KG1 (cell line): ENCODE data around the gene WDR91.
"Not testable (repeated sequence)": the region's sequence is repeated elsewhere in the genome, so short reads cannot be mapped to it uniquely, and the experiment has no call there.

ENCODE experiments used
- DNase-seq: peaks from one replicate; lab custom pipeline; 2025; lab: John Stamatoyannopoulos, UW

Gene WDR91

GRCh38 chr7:135211179-135211945, at the start of gene WDR91:
Gene WDR91 (minus strand): TSS chr7:135211526. CDS start chr7:135211502, 24 bp downstream.
- peak; percentile 17 for DNase-seq

- DNase-seq, result no peak
Observed at GRCh38 chr7:135260470-135260869, 49.1 kb upstream of the WDR91 start.

GRCh38 chr7:135259702-135260101, 48.4 kb upstream of the WDR91 start:
- DNase-seq, result no peak

GRCh38 chr7:135258585-135258984, 47.3 kb upstream of the WDR91 start:
- DNase-seq, result no peak

- no peak for DNase-seq
Observed at GRCh38 chr7:135257790-135258189, 46.5 kb upstream of the WDR91 start.

- DNase-seq, result no peak
Observed at GRCh38 chr7:135253851-135254771, 42.8 kb upstream of the WDR91 start.

- DNase-seq, result no peak
Observed at GRCh38 chr7:135251496-135252391, 40.4 kb upstream of the WDR91 start.

GRCh38 chr7:135248546-135248945, 37.2 kb upstream of the WDR91 start:
- no peak for DNase-seq

GRCh38 chr7:135247746-135248471, 36.6 kb upstream of the WDR91 start:
- DNase-seq, result no peak

- DNase-seq, result no peak
Observed at GRCh38 chr7:135246191-135246825, 35.0 kb upstream of the WDR91 start.

- no peak for DNase-seq
Observed at GRCh38 chr7:135245226-135246190, 34.2 kb upstream of the WDR91 start.

GRCh38 chr7:135242096-135242684, 30.9 kb upstream of the WDR91 start:
- no peak for DNase-seq

- no peak for DNase-seq
Observed at GRCh38 chr7:135240441-135240840, 29.1 kb upstream of the WDR91 start.

- DNase-seq, result no peak
Observed at GRCh38 chr7:135239263-135239662, 27.9 kb upstream of the WDR91 start.

GRCh38 chr7:135238112-135238744, 26.9 kb upstream of the WDR91 start:
- DNase-seq, result no peak

GRCh38 chr7:135236727-135237126, 25.4 kb upstream of the WDR91 start:
- DNase-seq, result no peak

GRCh38 chr7:135235841-135236240, 24.5 kb upstream of the WDR91 start:
- no peak for DNase-seq

- no peak for DNase-seq
Observed at GRCh38 chr7:135234727-135235126, 23.4 kb upstream of the WDR91 start.

GRCh38 chr7:135234095-135234494, 22.8 kb upstream of the WDR91 start:
- not testable (repeated sequence) for DNase-seq
